Tibial nerve (tissue), 3 donors: ENCODE results near the gene CLDN9.

Source experiments
- CTCF ChIP-seq, 5 experiments: fragments of 200-600 bp in 3 of 5; fragments of 450-650 bp in 2 of 5; sonication (generic) in 3 of 5; IDR thresholded peaks; one replicate each; pipeline ENCODE4 v1.5.1; 2016 to 2019; ENCODE audit warnings: antibody characterized with exemption in 5 of 5, mild to moderate bottlenecking in 3 of 5, moderate library complexity in 2 of 5
- POLR2A ChIP-seq, 2 donors: fragments of 450-650 bp; IDR thresholded peaks; one replicate each; pipeline ENCODE4 v1.6.1; 2017; ENCODE audit warnings: antibody characterized with exemption in 2 of 2, mild to moderate bottlenecking in 2 of 2, moderate library complexity in 2 of 2

- TF ChIP-seq CTCF (IDR thresholded peaks at IDR 0.05) (no peak), POLR2A (IDR thresholded peaks at IDR 0.05) (no peak)
These were observed 7.9 kb upstream of the CLDN9 start for GRCh38 chr16:3004781-3005284.
